Measurements from ENCODE around the gene MEGF11.

GRCh38 chr15:66264859-66265513 is 11.4 kb upstream of the MEGF11 start:
- TF ChIP-seq CTCF (IDR thresholded peaks at IDR 0.05) = no peak
- no peak for TF ChIP-seq POLR2AphosphoS5 (IDR thresholded peaks at IDR 0.05)
